DMS 273 treated with DMSO at 0.1 percent for 48 hours (cell line): ENCODE results near the gene HTT.
A peak's percentile ranks its signal among the peaks of the same experiment; 100 is the strongest.

Experiments
- DNase-seq: peaks from one replicate; lab custom pipeline; 2025; lab: John Stamatoyannopoulos, UW

The HTT gene

GRCh38 chr4:3218824-3219760, 144.6 kb downstream of the HTT start:
- no peak for DNase-seq

DNA sequence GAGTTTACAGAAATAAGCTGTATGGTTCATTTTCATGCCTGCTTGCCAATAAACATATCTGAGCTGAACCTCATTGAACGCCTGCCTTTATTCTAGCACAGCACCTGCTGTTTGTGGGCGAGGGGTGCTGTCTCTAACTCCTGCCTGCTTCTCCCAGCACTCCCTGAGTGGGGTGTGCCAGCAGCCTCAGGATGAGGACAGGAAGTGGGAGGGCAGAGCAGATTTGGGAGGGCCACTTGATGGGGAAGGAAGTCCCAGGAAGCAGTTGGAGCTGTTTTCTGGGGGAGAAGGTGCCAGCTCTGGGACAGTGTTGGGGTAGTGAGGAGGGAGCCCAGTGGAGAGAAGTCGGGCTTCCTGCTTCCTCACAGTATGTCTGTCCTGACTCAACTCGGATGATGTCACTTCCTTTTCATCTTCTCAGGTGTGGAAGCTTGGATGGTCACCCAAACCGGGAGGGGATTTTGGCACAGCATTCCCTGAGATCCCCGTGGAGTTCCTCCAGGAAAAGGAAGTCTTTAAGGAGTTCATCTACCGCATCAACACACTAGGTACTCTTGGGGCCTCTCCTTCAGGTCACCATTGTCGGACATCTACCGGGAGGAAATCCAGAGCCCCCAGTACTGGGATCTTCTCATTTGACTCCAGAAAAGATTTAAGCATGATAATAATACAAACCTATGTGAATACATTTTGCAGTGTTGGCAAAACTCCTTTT, 145.4 kb downstream of the HTT start:
- DNase-seq, result no peak

- DNase-seq, result peak; percentile 51
Observed at GRCh38 chr4:3220476-3221183, 146.1 kb downstream of the HTT start.

GRCh38 chr4:3221184-3221494, 146.7 kb downstream of the HTT start:
- DNase-seq, result no peak

- no peak for DNase-seq
Observed at GRCh38 chr4:3221996-3222395, 147.5 kb downstream of the HTT start.

DNA sequence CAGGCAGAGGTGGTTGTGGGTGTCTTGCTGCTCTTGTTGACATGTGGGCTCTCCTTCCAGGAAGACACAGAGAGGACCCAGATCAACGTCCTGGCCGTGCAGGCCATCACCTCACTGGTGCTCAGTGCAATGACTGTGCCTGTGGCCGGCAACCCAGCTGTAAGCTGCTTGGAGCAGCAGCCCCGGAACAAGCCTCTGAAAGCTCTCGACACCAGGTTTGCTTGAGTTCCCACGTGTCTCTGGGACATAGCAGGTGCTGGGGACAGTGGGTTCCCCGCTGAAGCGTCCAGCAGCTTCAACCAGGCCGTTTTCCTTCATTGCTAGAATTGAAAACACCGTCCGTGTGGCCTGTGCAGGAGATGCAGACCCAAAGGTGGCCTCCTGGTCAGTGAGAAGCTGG, 148.9 kb downstream of the HTT start:
- no peak for DNase-seq

DNA sequence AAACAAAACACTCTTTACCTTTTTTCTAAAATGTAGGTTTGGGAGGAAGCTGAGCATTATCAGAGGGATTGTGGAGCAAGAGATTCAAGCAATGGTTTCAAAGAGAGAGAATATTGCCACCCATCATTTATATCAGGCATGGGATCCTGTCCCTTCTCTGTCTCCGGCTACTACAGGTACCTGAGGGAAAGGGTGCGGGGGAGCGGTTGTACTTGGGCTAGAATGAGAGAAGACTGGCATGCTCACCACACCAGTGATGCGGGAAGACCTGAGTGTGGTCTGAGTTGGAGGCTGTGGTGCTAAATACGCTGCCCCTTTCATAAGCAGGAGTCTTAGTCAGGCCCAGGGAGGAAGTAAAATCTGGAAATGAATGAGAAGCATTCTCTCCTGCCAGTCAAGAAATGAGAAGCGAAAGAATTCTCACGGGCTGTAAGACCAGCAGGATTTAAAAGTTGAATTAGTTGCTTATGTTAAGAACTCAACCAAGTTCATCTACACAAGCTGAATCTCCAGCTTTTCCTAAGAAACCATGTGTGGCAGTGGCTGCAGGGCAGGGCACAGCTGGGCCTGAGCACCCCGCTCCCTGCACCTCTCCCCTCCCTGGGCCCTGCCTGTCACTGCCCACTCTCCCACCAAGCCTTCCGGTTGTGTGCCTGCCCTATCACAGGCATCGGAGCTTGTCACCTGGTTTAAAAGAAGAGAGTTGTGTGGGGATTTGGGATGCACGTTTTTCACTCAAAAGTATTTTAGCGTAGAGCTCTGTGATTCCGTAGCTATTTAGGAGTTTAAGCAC, 149.7 kb downstream of the HTT start:
- no peak for DNase-seq

DNA sequence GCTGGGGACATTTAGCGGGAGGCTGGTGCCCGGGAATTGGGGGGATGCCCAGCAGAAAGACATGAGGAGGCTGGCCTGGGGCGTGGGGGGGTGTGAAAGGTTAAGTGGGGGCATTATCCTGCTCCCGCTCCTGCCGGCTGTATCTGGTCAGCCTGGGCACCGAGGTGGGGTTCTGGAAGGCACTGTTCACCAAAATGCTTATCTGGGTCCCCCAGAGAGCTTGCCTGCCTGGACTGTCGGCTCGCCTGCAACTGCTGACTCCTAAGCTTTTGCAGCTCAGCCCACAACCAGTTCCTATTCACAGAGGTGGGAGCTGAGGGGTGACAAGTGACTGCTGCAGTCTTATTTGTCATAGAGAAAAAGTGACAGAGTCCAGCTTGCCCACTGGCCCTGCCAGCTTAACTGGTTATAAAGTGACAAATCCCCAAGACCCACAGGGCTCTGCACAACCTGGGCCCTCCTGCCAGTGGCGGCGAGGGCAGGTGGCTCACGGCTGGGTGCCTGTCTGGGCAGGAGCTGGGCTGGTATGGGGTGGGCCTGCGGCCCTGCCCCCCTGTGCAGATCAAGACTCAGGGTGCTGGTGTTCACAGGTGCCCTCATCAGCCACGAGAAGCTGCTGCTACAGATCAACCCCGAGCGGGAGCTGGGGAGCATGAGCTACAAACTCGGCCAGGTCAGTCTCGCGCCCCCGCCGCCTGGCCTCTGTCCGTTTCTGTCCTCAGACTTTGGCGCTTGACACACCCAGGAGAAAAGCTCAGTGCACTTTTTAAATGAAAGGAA, 150.8 kb downstream of the HTT start:
- DNase-seq, result no peak

DNA sequence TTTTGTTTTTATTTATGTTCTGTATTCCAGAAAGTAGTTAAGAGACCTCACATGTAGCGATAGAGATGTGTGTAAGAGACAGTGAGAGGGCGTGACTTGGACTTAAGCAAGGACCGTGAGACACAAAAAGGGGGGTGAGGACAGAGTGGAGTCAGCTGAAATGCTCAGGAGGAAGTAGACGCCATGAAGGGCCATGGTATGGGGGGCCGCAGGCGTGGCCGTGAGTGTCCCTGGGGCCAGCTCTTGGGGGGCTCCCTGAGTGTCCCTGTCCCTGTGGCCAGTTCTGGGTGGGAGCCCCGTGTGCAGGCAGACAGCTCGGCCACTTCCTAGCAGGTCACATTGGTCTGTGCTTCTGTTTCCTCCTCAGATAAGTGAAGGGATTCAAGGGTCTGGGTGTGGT, 151.5 kb downstream of the HTT start:
- DNase-seq, result no peak

- DNase-seq, result no peak
Observed at GRCh38 chr4:3226467-3226866, 152.0 kb downstream of the HTT start.

GRCh38 chr4:3226944-3227343, 152.5 kb downstream of the HTT start:
- no peak for DNase-seq

DNA sequence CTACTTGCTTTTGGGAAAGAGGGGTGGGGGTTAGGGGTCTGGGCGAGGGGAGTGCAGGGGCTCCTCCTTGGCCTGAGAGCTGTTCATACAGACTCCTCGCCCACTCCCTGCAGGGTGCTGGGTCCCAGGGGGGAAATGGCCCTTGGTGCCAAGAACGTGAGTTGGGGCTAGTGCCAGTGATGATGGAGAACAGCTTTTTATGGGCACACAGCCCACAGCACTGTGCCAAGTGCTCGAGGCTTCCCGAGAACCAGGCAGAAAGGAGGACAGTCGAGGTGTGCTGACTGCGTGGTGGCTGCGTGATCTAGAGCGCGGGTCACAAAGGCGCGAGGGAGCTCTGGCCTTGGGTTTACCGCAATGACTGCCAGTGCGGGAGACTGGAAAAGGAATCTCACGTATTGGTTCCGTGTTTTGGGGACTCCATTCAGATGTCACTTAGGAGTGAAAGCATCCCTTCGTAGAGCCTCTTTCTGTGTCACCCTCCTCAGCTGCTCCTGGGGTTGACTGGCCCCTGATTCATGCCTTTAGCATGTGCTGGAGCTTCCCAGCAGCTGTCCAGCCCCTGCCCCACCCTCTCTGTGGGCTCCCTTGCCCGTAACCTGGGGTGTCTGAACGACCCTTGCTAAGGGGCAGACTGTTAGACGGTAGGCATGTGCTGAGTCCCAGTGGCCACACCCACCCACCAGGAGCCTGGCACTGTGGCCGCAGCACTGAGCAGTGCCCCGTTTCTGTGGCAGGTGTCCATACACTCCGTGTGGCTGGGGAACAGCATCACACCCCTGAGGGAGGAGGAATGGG, 153.6 kb downstream of the HTT start:
- DNase-seq, result no peak

DNA sequence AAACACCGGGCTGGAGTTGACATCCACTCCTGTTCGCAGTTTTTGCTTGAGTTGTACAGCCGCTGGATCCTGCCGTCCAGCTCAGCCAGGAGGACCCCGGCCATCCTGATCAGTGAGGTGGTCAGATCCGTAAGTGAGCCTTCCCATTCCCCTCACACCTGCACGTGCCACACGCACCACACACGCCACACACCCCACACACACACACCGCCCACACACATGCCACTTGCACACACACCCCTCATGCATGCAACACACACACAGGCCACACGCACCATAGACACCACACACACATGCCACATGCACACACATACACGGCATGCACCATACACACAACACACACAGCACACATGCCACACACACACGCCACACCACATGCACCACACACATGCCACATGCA, 154.4 kb downstream of the HTT start:
- no peak for DNase-seq

DNA sequence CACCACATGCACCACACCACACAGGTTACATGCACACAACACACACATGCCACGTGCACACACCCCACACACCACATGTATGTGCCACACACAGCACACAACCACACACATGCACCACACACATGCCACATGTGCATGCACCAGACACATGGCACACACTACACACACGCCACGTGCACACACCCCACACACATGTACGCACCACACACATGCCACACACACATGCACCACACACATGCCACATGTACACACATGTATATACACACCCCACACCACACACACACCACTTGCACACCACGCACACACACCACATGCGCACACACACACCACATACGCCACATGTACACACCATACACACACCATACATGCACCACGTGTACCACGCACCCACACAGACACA, 154.8 kb downstream of the HTT start:
- DNase-seq, result no peak

DNA sequence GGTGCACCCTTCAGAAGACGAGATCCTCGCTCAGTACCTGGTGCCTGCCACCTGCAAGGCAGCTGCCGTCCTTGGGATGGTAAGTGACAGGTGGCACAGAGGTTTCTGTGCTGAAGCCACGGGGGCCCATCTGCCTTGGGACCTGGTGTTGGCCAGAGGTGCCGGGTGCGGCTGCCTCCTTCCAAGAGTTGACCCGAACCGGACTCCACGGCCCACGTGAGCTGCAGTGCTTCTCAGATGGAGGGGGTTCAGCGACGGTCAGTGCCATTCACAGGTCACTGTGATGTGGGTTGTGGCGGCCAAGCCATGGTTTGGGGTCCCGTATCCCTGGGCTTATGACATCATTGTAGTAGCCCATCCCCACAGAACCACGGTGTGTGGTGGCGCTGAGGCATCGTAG, 155.5 kb downstream of the HTT start:
- DNase-seq, result no peak

- no peak for DNase-seq
Observed at GRCh38 chr4:3231471-3231870, 157.0 kb downstream of the HTT start.

GRCh38 chr4:3232001-3232400, 157.5 kb downstream of the HTT start:
- DNase-seq, result no peak

GRCh38 chr4:3232871-3233271, 158.4 kb downstream of the HTT start:
- DNase-seq, result no peak

GRCh38 chr4:3233391-3234071, 159.1 kb downstream of the HTT start:
- no peak for DNase-seq
